ENCODE data around the gene NDUFS7. TPM values are rescaled to one million over a fixed set of nuclear protein-coding genes. Genes with fewer than 3 reads are reported as not detected.
"Not testable (repeated sequence)": the region's sequence is repeated elsewhere in the genome, so short reads cannot be mapped to it uniquely, and the experiment has no call there.

Gene NDUFS7
- total RNA-seq, 1 donor from 2014 or later: 120 TPM

GRCh38 chr19:1434040-1434366, 50.3 kb downstream of the NDUFS7 start:
- ATAC-seq: no peak

- ATAC-seq: no peak
Measured at GRCh38 chr19:1434577-1435060, 50.9 kb downstream of the NDUFS7 start.

DNA sequence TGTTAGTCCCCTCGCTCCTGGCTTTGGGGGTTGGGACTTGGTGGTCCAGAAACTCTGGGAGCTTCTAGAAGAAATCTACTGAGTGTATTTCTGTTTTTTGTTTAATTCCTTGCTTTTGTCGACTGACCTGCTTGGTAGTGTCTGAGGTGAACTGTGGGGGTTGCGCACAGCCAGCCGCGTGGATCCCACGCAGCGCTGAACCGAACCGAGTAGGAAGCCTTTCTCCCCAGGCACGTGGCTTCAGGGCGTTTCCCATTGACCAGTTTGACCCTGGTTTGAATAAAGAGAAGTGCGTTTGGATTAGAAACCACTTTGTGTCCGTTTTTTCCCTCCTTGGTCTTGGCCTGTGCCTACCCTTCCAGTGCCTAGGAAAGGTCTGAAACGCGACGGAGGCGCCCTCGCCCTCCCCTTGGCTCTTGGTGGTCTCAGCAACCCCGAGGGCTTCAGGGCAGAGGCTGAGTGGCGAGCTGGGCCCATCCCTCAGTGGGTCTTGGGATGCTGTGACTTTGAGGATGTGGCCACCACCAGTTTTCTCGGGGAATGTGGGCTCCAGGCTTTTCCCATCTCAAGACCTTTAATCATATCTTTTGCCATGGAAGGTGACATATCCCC, 51.8 kb downstream of the NDUFS7 start:
- no peak for ATAC-seq

DNA sequence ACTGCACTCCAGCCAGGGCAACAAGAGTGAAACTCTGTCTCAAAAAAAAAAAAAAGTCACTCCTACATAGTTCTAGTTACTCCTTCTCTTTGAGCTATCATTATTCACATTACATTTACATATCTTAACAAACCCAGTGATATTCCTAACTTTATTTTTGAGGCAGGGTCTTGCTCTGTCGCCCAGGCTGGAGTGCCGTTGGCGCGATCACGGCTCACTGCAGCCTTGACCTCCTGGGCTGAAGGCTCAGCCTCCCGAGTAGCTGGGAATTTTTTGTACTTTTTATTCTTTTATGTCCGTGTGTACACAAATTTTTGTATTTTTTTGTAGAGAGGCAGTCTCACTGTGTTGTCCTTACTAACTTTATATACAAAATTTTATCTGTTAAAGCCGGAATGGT, 53.9 kb downstream of the NDUFS7 start:
- no peak for ATAC-seq

DNA sequence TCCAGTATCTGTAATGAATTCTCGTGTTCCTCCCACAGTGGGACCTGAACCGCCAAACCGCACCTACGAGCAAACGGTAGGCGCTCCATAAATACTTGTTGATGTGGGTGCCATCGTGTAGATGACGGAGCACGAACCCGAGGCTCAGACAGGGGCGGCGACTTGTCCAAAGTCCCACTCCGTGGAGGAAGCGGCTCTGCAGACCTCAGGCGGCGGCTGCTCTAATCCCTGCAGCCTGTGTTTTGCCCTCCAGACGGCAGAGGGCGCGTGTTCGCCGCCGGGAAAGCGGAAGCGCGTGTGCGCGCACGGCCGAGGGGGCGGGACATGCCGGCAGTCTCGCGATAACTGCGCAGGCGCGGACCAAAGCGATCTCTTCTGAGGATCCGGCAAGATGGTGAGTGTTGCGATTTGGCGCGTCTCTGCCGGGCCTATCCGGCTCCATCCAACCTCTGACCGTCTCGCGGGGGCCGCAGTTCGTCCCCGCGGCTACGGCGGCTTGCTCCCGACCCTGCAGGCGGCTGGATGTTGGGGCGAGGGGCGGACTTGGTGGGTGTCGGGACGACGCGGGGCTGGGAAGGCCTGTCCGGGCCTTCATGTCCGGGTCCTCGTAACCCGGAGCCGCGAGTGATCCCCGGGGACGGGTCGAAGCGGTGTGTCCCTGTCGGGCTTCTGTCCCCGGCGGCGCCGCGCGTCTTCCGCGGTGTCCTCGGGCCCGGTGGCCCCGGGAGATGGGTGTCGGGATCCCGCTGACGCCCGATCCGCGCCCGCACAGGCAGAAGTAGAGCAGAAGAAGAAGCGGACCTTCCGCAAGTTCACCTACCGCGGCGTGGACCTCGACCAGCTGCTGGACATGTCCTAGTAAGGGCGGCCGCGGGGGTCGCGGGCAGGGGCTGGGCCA, 54.6 kb downstream of the NDUFS7 start, which contains the start of gene RPS15:
Gene RPS15 (plus strand): TSS at position 362 of the 898 bp plus-strand sequence. CDS start 30 bp downstream, at position 392.
- peak; percentile 88 for ATAC-seq

GRCh38 chr19:1438933-1439354, 55.2 kb downstream of the NDUFS7 start:
- no peak for ATAC-seq

DNA sequence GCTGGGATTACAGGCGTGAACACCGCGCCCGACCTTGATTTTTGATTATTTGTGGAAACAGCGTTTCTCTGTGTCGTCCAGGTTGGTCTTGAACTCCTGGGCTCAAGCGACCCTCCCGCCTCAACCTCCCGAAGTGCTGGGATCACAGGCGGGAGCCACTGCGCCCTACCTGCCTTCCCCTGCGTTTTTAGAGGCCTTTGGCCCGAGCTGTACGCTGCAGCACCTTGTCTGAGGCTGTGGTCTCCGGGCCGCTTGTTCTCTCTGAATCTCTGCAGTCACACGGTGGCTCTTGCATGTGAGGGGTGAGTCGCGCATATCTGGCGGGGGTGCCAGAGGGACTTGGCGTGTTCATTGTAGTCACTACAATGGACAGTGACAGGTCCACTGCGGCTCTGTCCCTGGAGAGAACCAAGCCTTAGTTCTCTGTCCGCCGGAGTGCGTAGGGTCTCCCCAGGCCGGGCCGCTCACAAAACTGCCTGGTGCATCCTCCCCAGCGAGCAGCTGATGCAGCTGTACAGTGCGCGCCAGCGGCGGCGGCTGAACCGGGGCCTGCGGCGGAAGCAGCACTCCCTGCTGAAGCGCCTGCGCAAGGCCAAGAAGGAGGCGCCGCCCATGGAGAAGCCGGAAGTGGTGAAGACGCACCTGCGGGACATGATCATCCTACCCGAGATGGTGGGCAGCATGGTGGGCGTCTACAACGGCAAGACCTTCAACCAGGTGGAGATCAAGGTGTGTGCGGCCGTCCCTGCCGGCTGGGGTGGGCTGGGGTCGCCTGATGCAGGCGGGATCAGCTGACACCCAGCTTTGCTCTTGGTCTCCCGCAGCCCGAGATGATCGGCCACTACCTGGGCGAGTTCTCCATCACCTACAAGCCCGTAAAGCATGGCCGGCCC, 56.1 kb downstream of the NDUFS7 start:
- ATAC-seq: not testable (repeated sequence)

DNA sequence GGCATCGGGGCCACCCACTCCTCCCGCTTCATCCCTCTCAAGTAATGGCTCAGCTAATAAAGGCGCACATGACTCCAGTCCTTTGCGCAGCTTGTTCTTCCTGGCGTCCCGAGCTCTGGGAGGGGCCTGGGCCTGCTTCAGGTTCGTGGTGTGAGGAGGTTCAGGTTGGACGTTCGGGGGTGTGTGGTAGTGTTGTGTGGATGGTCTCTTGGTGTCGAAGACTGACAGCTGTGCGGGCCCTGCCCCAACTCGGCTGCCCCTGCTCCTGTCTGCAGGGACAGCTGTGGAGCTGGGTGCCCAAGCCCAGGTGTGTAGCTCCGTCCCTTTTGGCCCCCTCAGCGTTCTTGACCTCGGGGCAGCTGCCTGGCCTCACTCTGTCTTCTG, 56.7 kb downstream of the NDUFS7 start:
- no peak for ATAC-seq

- ATAC-seq: no peak
Measured at GRCh38 chr19:1441022-1441426, 57.3 kb downstream of the NDUFS7 start.

DNA sequence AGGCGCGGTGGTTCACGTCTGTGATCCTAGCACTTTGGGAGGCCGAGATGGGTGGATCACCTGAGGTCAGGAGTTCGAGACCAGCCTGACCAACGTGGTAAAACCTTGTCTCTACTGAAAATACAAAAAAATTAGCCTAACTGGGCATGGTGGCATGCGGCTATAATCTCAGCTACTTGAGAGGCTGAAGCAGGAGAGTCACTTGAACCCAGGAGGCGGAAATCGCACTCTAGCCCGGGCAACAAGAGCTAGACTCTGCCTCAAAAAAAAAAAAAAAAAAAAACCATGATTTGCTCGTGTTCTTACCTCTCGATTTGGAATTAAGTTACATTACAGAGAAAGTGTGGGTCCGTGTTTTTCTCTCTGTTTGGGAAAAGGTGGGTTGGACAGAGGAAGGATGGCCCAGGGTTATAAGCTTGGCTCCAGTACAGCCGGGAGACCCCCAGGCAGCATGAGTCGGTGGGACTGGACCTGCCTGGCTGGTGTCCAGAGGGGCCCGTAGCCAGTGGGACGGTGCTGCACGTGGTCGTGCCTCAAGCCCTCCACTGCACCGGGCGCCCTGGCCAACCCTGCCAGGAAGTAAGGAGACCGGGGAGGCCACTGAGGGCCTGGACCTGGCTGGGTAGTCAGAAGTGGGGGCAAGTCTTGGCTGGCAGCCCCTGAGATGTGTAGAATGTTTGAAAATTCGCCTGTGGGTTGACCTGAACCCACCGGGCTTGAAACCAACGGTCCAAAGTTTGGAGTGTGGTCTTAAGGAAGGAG, 58.2 kb downstream of the NDUFS7 start:
- ATAC-seq: no peak

Other genes starting within 250 kb of the NDUFS7 start
- 67.5 TPM for gene SBNO2, start 209.6 kb upstream of the NDUFS7 start, total RNA-seq
- 35.0 TPM for gene STK11, start 178.1 kb upstream of the NDUFS7 start, total RNA-seq
- gene CBARP, start 145.9 kb upstream of the NDUFS7 start, total RNA-seq: 2.0 TPM
- gene ATP5F1D, start 142.2 kb upstream of the NDUFS7 start, total RNA-seq: 251 TPM
- 99.3 TPM for gene MIDN, start 135.3 kb upstream of the NDUFS7 start, total RNA-seq
- gene CIRBP, start 114.6 kb upstream of the NDUFS7 start, total RNA-seq: 172 TPM
- gene FAM174C, start 108.4 kb upstream of the NDUFS7 start, total RNA-seq: 41.2 TPM
- 0.40 TPM for gene EFNA2, start 98.0 kb upstream of the NDUFS7 start, total RNA-seq
- gene GAMT, start 17.6 kb downstream of the NDUFS7 start, total RNA-seq: 19.2 TPM
- 91.6 TPM for gene DAZAP1, start 23.7 kb downstream of the NDUFS7 start, total RNA-seq
- 1,167 TPM for gene RPS15, start 54.5 kb downstream of the NDUFS7 start, total RNA-seq
- 0.48 TPM for gene APC2, start 66.2 kb downstream of the NDUFS7 start, total RNA-seq
- gene C19orf25, start 95.3 kb downstream of the NDUFS7 start, total RNA-seq: 19.2 TPM
- gene PCSK4, start 106.4 kb downstream of the NDUFS7 start, total RNA-seq: 1.2 TPM
- gene REEP6, start 107.3 kb downstream of the NDUFS7 start, total RNA-seq: 8.5 TPM
- 6.7 TPM for gene ADAMTSL5, start 129.1 kb downstream of the NDUFS7 start, total RNA-seq
- not detected for gene PLK5, start 140.2 kb downstream of the NDUFS7 start, total RNA-seq
- 17.8 TPM for gene MEX3D, start 184.4 kb downstream of the NDUFS7 start, total RNA-seq
- 44.2 TPM for gene MBD3, start 209.0 kb downstream of the NDUFS7 start, total RNA-seq
- 225 TPM for gene UQCR11, start 221.6 kb downstream of the NDUFS7 start, total RNA-seq